Fibroblast of peridontal ligament (primary cell): ENCODE data around the gene OSM.
"Not testable (repeated sequence)": the region's sequence is repeated elsewhere in the genome, so short reads cannot be mapped to it uniquely, and the experiment has no call there.

Experiments
- DNase-seq: peaks from one replicate; pipeline ENCODE4 v3.0.0-alpha.2; 2010; ENCODE audit errors: extremely low read depth

The OSM gene

GRCh38 chr22:30244641-30245040 is 22.0 kb downstream of the OSM start:
- DNase-seq: no peak

GRCh38 chr22:30244066-30244465 is 22.6 kb downstream of the OSM start:
- no peak for DNase-seq

GRCh38 chr22:30243661-30244060 is 23.0 kb downstream of the OSM start:
- no peak for DNase-seq

GRCh38 chr22:30241576-30242371 is 24.9 kb downstream of the OSM start:
- DNase-seq: peak; percentile 50

- DNase-seq: no peak
Observed at GRCh38 chr22:30240541-30241417, 25.9 kb downstream of the OSM start.

GRCh38 chr22:30239488-30240405 is 26.9 kb downstream of the OSM start:
- no peak for DNase-seq

GRCh38 chr22:30238661-30239487 is 27.8 kb downstream of the OSM start:
- DNase-seq: no peak

- DNase-seq: no peak
Observed at GRCh38 chr22:30238136-30238535, 28.5 kb downstream of the OSM start.

- DNase-seq: no peak
Observed at GRCh38 chr22:30236875-30237274, 29.8 kb downstream of the OSM start.

GRCh38 chr22:30235687-30236170 is 30.9 kb downstream of the OSM start:
- DNase-seq: peak; percentile 65

GRCh38 chr22:30234786-30235470 is 31.7 kb downstream of the OSM start:
- DNase-seq: peak; percentile 64

- DNase-seq: not testable (repeated sequence)
Observed at GRCh38 chr22:30234325-30234724, 32.3 kb downstream of the OSM start.

- no peak for DNase-seq
Observed at GRCh38 chr22:30233582-30233981, 33.1 kb downstream of the OSM start.

- no peak for DNase-seq
Observed at GRCh38 chr22:30232716-30233218, 33.9 kb downstream of the OSM start.

- no peak for DNase-seq
Observed at GRCh38 chr22:30230787-30231461, 35.7 kb downstream of the OSM start.

GRCh38 chr22:30230330-30230729 is 36.3 kb downstream of the OSM start:
- no peak for DNase-seq

- DNase-seq: no peak
Observed at GRCh38 chr22:30228509-30229359, 37.9 kb downstream of the OSM start.

- no peak for DNase-seq
Observed at GRCh38 chr22:30227438-30228228, 39.0 kb downstream of the OSM start.
